NCI-H510A treated with DMSO at 0.1 percent for 48 hours (cell line): ENCODE measurements around the gene NBAS.

Source experiments
- DNase-seq: peaks from one replicate; lab custom pipeline; 2025; lab: John Stamatoyannopoulos, UW

The NBAS gene

GRCh38 chr2:15560988-15561573 lies at the start of gene NBAS:
TSS of gene NBAS (minus strand) at chr2:15561334. CDS start at chr2:15561304, 30 bp downstream.
- DNase-seq = peak; percentile 89

- DNase-seq = no peak
These were observed 49.4 kb upstream of the NBAS start for GRCh38 chr2:15610430-15610952.

GRCh38 chr2:15609341-15610042 lies 48.4 kb upstream of the NBAS start:
- no peak for DNase-seq

GRCh38 chr2:15608392-15608761 lies 47.2 kb upstream of the NBAS start:
- no peak for DNase-seq

- DNase-seq = no peak
These were observed 46.7 kb upstream of the NBAS start for GRCh38 chr2:15607709-15608391.

GRCh38 chr2:15606481-15607441 lies 45.6 kb upstream of the NBAS start:
- DNase-seq = no peak

- no peak for DNase-seq
These were observed 44.6 kb upstream of the NBAS start for GRCh38 chr2:15605721-15606120.

GRCh38 chr2:15603948-15604347 lies 42.8 kb upstream of the NBAS start:
- no peak for DNase-seq

GRCh38 chr2:15603044-15603765 lies 42.1 kb upstream of the NBAS start:
- DNase-seq = no peak

- no peak for DNase-seq
These were observed 41.3 kb upstream of the NBAS start for GRCh38 chr2:15602393-15602792.

GRCh38 chr2:15601681-15602080 lies 40.5 kb upstream of the NBAS start:
- no peak for DNase-seq

GRCh38 chr2:15599994-15600393 lies 38.9 kb upstream of the NBAS start:
- no peak for DNase-seq

- no peak for DNase-seq
These were observed 35.8 kb upstream of the NBAS start for GRCh38 chr2:15596968-15597367.

GRCh38 chr2:15596350-15596749 lies 35.2 kb upstream of the NBAS start:
- no peak for DNase-seq

GRCh38 chr2:15595936-15596335 lies 34.8 kb upstream of the NBAS start:
- DNase-seq = no peak

GRCh38 chr2:15595342-15595905 lies 34.3 kb upstream of the NBAS start:
- DNase-seq = no peak

GRCh38 chr2:15594291-15595256 lies 33.4 kb upstream of the NBAS start:
- DNase-seq = no peak

GRCh38 chr2:15593327-15593705 lies 32.2 kb upstream of the NBAS start:
- DNase-seq = no peak

GRCh38 chr2:15591692-15592463 lies 30.7 kb upstream of the NBAS start, which contains the start of gene DDX1:
TSS of gene DDX1 (plus strand) at chr2:15591868. CDS start at chr2:15591934, 66 bp downstream.
- peak; percentile 81 for DNase-seq
